Stimulated activated memory B cell treated with anti-CD40 and anti-IgM and Interleukin-4, amounts not matched to agents 10 μg/mL and 1 μg/mL and 100 μg/mL, for 72 hours (primary cell): ENCODE results near the gene VPS39.

Source experiments
- ATAC-seq: fragments of 150-1000 bp; cut with Tn5 transposase; 2 replicates; pipeline ENCODE4 v1.10.0; 2021
- H3K27ac Mint-ChIP-seq: one replicate; pipeline ENCODE4 v1.8.0; 2022; ENCODE audit warnings: mild to moderate bottlenecking, mixed read lengths
- H3K27me3 Mint-ChIP-seq: one replicate; pipeline ENCODE4 v1.8.0; 2022; ENCODE audit warnings: mixed read lengths
- H3K36me3 Mint-ChIP-seq: one replicate; pipeline ENCODE4 v1.8.0; 2022; ENCODE audit warnings: mixed read lengths
- H3K4me1 Mint-ChIP-seq: one replicate; pipeline ENCODE4 v1.8.0; 2022; ENCODE audit warnings: mixed read lengths
- H3K4me3 Mint-ChIP-seq: one replicate; pipeline ENCODE4 v1.8.0; 2022; ENCODE audit warnings: mild to moderate bottlenecking, moderate library complexity, mixed read lengths
- H3K9me3 Mint-ChIP-seq: one replicate; pipeline ENCODE4 v1.8.0; 2022; ENCODE audit warnings: mixed read lengths

Gene VPS39

GRCh38 chr15:42157981-42158765, 49.9 kb downstream of the VPS39 start:
- peaks cover 38% of the 10 kb centered on the region for H3K36me3 Mint-ChIP-seq
- H3K27me3 Mint-ChIP-seq: no peaks in the 10 kb centered on the region
- H3K9me3 Mint-ChIP-seq: no peaks in the 10 kb centered on the region
- H3K27ac Mint-ChIP-seq: no peak overlapping the region
- H3K4me3 Mint-ChIP-seq: no peak overlapping the region
- no peak for ATAC-seq
- H3K4me1 Mint-ChIP-seq: no peaks in the 10 kb centered on the region

- Mint-ChIP-seq H3K4me3 (no peak overlapping the region), H3K4me1 (no peaks in the 10 kb centered on the region), H3K27ac (no peak overlapping the region), H3K9me3 (no peaks in the 10 kb centered on the region), H3K36me3 (peaks cover 30% of the 10 kb centered on the region), H3K27me3 (no peaks in the 10 kb centered on the region)
- no peak for ATAC-seq
Measured at GRCh38 chr15:42157381-42157780, 50.7 kb downstream of the VPS39 start.

DNA sequence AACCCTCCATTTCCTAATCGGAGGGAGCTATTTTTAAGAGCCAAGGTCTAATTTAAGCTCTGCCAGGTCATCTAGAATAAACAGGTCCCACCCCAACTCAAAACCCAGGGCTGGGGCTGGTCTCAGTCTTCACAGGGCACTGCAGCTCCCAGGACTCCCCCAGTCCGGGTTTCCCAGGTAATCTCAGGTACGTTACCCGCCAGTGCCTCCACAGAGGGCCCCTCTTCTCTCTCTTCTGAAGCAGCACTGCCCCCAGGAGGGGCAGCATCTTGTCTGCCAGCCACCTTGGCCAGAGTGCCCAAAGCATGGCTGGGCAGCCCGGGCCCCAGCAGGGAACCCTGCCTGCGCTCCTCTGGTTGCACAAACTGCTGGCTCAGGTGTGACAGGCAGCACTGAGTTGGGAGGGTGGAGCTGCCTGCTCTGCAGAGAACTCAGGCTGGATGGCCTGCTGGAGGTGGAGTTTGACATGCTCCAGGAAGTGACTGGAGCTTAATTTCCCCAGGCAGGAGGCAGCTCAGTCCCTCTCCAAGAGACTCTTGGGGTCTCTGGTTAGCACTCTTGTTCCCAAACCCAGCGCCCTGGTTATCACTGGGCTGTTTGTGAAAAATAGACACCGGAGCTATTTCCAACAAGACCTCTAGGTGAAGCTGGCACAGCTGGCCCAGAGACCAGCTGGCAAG, 51.7 kb downstream of the VPS39 start, which contains the start of gene PLA2G4F:
PLA2G4F (minus strand) TSS at position 394 of the 680 bp plus-strand sequence; CDS start at position 307, 87 bp downstream.
- ATAC-seq: no peak
- H3K4me1 Mint-ChIP-seq: no peaks in the 10 kb centered on the region
- no peaks in the 10 kb centered on the region for H3K27me3 Mint-ChIP-seq
- no peak within 1 kb of the TSS for H3K27ac Mint-ChIP-seq
- H3K9me3 Mint-ChIP-seq: no peaks in the 10 kb centered on the region
- peaks cover 20% of the 10 kb centered on the region for H3K36me3 Mint-ChIP-seq
- H3K4me3 Mint-ChIP-seq: no peak within 1 kb of the TSS

DNA sequence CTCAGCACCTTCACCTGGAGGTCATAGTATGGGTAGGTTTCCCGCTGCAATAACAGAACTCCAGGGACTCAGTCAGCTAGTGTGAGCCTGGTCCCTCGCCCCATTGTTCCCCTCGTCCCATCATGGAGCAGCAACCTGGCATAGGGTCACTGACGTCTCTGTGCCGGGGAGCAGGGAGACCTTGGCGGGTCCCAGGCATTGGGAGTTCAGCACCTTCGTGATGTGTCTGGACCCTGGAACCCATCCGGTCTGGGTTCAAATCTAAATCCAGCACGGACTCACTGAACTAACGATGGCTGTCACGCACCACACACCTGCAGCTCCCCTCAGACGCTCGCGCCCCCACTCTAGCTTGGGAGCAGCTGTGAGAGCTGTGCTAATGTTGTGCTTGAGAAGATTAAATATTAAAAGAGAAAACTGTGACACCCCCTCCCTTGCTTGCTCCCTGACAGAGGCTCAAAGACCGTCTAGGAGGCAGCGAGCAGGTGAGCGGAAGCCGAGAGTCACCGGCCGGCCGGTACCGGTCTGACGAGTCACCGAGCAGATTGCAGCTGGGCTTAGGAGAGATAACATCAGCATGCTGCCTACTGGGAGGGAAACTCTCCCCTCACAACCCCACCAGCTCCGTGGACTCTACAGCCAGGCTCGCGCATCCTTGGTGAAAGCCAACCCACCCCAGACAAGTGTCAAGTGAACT, 52.4 kb downstream of the VPS39 start:
- H3K4me3 Mint-ChIP-seq: no peak overlapping the region
- H3K27me3 Mint-ChIP-seq: no peaks in the 10 kb centered on the region
- no peak overlapping the region for H3K27ac Mint-ChIP-seq
- ATAC-seq: no peak
- no peaks in the 10 kb centered on the region for H3K9me3 Mint-ChIP-seq
- H3K4me1 Mint-ChIP-seq: no peaks in the 10 kb centered on the region
- H3K36me3 Mint-ChIP-seq: peaks cover 18% of the 10 kb centered on the region

GRCh38 chr15:42154956-42155355, 53.1 kb downstream of the VPS39 start:
- Mint-ChIP-seq H3K4me1 (no peaks in the 10 kb centered on the region), H3K36me3 (peaks cover 16% of the 10 kb centered on the region), H3K4me3 (no peak overlapping the region), H3K27ac (no peak overlapping the region), H3K9me3 (no peaks in the 10 kb centered on the region), H3K27me3 (no peaks in the 10 kb centered on the region)
- no peak for ATAC-seq

DNA sequence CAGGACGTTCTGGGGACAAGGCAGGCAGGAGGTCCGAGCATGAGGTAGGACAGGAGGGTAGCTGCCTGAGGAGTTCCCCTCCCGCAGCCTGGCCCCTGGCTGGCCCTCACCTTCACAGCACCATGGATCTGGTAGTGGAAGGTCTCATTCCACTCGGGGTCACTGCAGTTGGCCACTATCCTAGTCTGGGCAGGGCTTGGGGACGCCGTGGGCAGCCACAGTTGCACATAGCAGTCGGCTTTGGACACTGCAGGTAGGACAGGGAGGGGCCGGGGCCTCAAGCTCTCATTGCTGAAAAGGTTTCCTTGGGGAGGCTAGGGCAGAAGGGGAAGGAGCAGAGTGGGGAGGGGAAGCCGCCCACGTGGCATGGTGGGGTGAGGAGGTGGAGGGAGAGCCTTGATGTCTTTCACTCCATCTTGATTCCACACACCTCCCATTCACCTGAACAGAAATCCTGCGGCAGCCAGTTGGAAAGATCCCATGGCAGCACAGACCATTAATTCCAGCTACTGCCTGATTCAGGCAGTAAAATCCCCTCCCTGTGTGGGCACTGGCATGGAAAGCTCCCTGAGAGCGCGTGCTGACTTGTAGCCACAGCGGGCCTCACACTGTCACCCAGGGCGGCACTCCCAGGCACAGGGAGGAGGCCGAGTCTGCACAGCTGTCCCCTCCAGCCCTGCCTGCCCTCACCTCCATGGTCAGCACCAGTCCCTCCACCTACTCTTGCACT, 53.7 kb downstream of the VPS39 start:
- no peak overlapping the region for H3K27ac Mint-ChIP-seq
- peaks cover 10% of the 10 kb centered on the region for H3K36me3 Mint-ChIP-seq
- no peak overlapping the region for H3K4me3 Mint-ChIP-seq
- H3K27me3 Mint-ChIP-seq: no peaks in the 10 kb centered on the region
- no peaks in the 10 kb centered on the region for H3K4me1 Mint-ChIP-seq
- ATAC-seq: no peak
- H3K9me3 Mint-ChIP-seq: no peaks in the 10 kb centered on the region

DNA sequence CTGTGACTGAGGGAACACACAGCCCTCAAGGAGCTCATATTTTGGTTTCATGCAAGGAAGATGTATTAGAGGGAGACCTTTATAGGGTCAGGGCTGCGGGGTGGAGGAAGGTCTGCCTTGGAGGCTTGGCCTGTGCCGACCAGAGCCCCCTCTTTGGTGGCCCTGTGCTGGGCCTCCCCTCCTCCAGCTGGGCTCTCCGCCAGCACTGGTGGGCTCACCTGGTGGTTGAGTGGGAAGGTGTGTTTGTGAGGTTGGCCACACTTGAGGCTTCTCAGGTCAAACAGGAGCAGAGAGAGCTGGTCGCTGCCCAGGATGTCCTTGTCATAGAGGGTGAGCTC, 54.3 kb downstream of the VPS39 start:
- no peak for ATAC-seq
- Mint-ChIP-seq H3K9me3 (no peaks in the 10 kb centered on the region), H3K27ac (no peak overlapping the region), H3K4me1 (no peaks in the 10 kb centered on the region), H3K36me3 (peaks cover 5% of the 10 kb centered on the region), H3K27me3 (no peaks in the 10 kb centered on the region), H3K4me3 (no peak overlapping the region)

GRCh38 chr15:42152921-42153698, 55.0 kb downstream of the VPS39 start:
- no peak overlapping the region for H3K27ac Mint-ChIP-seq
- H3K4me3 Mint-ChIP-seq: no peak overlapping the region
- H3K9me3 Mint-ChIP-seq: no peaks in the 10 kb centered on the region
- H3K4me1 Mint-ChIP-seq: no peaks in the 10 kb centered on the region
- H3K36me3 Mint-ChIP-seq: no peaks in the 10 kb centered on the region
- no peak for ATAC-seq
- no peaks in the 10 kb centered on the region for H3K27me3 Mint-ChIP-seq

DNA sequence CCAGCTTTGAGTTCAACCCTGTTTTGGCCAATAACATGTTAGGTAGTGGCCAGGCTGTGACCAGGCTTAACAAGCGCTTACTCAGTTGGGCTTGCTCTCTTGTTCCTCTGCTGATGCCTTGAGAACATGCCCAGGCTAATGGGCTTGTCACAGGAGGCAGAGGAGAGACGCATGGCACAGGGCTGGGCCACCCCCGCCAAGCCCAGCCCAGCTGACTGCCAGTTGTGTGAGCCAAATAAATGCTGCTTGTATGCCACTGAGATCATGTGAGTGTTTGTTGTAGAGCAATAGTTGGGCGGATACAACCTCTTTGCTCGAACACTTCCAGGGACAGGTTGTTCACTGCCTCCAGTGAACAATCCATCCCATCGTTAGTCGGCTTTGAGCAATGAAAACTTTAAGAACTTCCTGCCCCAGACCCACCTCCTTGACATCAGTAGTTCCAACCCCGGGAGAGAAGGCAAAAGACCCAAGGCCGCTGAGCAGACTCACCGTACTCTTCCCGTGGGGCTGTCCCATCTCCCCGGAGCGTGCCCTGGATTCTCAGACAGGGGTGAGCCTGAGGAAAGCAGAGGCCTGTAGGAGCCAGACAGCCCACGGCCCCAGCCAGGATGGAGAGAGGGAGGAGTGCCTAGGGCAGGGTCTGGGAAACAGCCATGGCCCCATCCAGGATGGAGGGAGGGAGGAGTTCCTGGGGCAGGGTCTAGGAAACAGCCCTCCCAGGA, 55.7 kb downstream of the VPS39 start:
- no peaks in the 10 kb centered on the region for H3K36me3 Mint-ChIP-seq
- no peaks in the 10 kb centered on the region for H3K9me3 Mint-ChIP-seq
- H3K27ac Mint-ChIP-seq: no peak overlapping the region
- no peaks in the 10 kb centered on the region for H3K4me1 Mint-ChIP-seq
- H3K27me3 Mint-ChIP-seq: no peaks in the 10 kb centered on the region
- ATAC-seq: no peak
- H3K4me3 Mint-ChIP-seq: no peak overlapping the region

DNA sequence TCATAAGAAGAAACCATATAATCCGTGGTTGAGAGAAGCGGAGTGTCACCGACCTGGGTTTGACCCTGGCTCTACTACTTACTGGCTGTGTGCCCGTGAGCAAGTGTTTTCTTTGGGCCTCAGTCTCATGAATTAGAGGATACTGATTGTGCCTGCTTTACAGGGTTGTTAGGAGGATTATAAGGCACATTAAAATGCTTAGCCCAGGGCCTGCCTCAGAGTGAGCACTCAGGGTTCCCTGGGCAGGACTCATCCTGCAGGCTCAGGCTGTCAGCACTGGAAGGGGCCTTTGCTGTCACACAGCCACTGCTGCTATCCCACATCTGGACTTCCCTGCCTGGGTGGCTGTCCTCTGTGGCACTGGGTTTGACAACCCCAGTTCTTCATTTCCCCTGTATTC, 56.4 kb downstream of the VPS39 start:
- Mint-ChIP-seq H3K27me3 (no peaks in the 10 kb centered on the region), H3K9me3 (no peaks in the 10 kb centered on the region)

GRCh38 chr15:42151141-42151561, 57.0 kb downstream of the VPS39 start:
- no peak overlapping the region for H3K4me3 Mint-ChIP-seq
- no peak overlapping the region for H3K27ac Mint-ChIP-seq
- H3K9me3 Mint-ChIP-seq: no peaks in the 10 kb centered on the region
- H3K36me3 Mint-ChIP-seq: no peaks in the 10 kb centered on the region
- peaks cover under 1% of the 10 kb centered on the region for H3K27me3 Mint-ChIP-seq
- ATAC-seq: no peak
- no peaks in the 10 kb centered on the region for H3K4me1 Mint-ChIP-seq

More for the DNA sequence above, 56.4 kb downstream of the VPS39 start:
- H3K36me3 Mint-ChIP-seq: no peaks in the 10 kb centered on the region
- H3K4me3 Mint-ChIP-seq: no peak overlapping the region
- no peak overlapping the region for H3K27ac Mint-ChIP-seq
- no peaks in the 10 kb centered on the region for H3K4me1 Mint-ChIP-seq
- no peak for ATAC-seq

DNA sequence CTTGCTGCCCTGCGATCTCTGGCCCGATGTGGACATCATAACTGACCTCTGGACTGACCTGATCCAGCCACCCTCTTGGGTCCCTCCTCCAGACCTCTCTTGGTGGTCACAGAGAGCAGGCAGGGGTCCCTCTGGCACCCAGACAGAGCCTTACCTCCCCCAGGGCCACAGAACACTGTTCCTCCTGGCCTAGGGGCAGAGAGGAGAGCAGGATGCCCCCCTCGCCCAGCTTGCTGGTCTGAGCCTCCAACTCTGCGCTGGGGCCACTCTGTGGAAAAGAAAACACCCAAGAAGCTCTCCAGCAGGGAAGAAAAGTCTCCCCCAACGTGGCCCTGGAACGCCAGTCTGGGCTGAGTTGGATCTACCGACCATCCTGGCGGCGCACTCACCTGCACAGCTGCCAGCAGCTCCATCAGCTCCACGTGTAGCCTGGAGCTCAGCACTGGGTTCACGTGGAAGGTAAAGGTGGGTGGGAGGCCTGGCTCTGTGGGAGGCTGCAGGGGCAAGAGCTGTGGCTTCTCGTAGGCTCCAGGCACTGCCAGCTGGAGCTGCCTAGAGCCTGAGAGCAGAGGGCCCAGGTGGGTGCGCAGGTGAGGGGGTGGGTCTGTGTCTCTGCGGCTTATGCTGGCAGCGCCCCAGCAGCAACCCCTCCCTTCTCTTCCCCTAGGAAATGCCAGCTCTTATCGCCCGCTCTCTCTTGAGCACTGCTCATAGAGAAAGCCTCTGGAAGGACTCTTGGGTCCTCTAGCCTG, 57.7 kb downstream of the VPS39 start:
- H3K27me3 Mint-ChIP-seq: peaks cover 7% of the 10 kb centered on the region

DNA sequence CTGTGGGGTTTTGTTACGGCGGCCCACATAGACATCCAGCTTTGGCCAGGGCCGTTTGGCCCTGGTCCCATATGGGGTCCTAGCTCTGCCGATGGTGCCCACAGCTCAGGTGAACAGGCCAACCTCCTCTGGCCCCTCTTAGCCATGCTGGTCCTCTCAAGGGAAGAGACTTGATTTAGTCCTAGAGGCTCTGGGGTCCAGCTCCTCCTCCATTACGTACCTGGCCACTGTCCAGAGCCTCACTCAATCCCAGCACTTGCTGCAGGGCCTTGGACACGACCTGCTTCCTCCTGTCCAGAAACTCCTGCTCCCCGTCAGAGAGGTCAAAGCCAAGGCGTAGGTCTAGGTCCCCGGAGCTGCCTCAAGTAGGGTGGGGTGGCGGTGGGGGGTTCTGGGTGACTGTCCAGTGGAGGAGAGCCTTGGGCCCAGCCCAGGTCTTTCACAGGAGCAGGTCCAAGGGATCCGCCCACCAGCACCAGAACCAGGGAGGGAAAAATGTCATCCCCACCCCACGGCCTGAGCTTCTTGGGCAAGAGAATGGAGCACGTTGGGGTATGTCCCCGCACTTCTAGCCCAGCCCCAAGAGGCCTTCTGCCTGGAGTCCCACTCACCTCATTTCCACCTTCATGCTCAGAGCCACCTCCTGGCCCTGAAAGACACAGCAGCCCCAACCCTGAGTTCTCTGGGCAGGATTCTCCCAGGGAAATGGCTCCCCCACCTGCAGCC, 58.4 kb downstream of the VPS39 start:
- no peaks in the 10 kb centered on the region for H3K4me1 Mint-ChIP-seq
- no peak overlapping the region for H3K4me3 Mint-ChIP-seq
- no peak overlapping the region for H3K27ac Mint-ChIP-seq
- H3K9me3 Mint-ChIP-seq: no peaks in the 10 kb centered on the region
- no peak for ATAC-seq
- peaks cover 14% of the 10 kb centered on the region for H3K27me3 Mint-ChIP-seq
- H3K36me3 Mint-ChIP-seq: no peaks in the 10 kb centered on the region

More for the DNA sequence above, 57.7 kb downstream of the VPS39 start:
- Mint-ChIP-seq H3K27ac (no peak overlapping the region), H3K36me3 (no peaks in the 10 kb centered on the region), H3K4me3 (no peak overlapping the region), H3K9me3 (no peaks in the 10 kb centered on the region), H3K4me1 (no peaks in the 10 kb centered on the region)
- no peak for ATAC-seq
